GM21786 (cell line): ENCODE data around the gene PRRX2.

ENCODE experiments used
- ATAC-seq: cut with Tn5 transposase; IDR thresholded peaks from one replicate; pipeline ENCODE4 v1.9.1; 2021; ENCODE audit not compliant: unreplicated experiment

PRRX2 gene

DNA sequence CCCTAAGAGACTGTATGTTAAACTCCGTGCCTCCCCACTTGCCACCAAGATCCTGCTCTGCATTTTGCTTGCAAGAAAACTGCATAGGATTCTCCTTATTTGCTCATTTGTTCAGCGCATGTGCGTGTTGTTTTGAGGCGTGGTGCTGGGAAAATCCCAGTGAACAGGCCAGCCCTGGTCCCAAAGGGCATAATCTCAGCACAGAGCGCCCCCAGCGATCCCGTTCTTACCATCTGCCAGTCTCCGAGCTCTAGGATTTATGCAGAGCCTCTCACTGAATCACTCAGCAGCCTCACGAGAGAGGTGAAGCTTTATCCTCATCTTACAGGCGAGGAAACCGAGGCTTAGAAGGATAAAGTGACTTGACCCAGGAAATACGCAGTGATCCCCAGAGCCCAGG, 11.5 kb downstream of the PRRX2 start:
- no peak for ATAC-seq

DNA sequence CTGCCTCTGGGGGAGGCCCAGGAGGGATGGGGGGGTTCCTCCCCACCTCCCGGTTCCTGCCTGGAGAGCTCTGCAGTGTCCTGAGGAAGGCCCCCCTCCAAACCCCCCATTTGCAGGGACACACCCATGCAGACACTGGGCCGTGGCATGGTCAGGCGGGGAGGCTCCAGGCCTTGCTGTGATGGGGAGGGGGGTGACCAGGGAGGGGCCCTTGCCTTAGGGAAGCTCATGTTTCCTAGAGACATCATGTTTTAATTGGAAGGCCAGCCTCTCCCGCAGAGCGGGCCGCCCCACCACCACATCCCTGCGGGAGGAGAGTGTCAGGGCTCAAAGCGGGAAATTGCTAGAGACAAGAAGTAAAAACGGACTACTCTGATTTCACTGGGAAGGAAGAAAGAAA, 12.0 kb downstream of the PRRX2 start:
- no peak for ATAC-seq

DNA sequence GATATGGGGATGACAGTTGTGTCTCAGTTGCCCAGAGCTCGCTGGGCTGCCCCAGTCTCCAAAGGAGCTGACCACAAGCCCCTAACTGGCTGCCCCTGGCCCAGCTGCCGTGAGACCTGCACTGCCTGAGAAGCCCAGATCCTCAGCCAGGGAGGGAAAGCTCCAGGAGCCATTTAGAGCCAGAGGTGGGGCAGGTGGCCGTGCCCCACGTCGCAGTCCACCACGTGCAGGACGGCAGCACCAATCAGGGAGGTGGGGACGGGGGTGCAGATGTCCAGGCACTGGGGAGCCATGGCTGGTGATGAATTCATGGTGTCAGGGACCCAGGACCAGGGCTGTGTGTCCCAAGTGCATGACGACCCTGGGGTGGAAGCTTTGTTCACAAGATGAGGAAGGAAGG, 13.4 kb downstream of the PRRX2 start:
- no peak for ATAC-seq

DNA sequence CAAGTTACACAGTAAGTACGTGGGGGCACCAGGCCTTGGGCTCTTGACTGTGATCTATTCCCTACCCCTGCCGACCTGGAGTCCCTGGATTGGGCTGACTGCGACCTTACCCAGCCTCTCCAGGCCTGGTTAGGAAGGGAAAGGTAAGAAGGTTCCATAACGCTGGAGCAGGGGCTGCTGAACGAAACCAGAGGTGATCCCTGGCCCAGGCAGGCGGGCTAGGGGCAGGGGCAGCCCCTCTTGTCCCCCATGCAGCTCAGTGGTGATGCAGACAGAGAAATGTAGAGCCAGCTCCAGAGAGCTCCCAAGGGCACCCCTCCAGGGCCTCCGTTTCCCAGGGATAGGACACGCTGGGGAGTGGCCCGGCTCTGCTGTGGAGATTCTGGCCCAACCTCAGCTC, 14.1 kb downstream of the PRRX2 start:
- ATAC-seq: no peak

DNA sequence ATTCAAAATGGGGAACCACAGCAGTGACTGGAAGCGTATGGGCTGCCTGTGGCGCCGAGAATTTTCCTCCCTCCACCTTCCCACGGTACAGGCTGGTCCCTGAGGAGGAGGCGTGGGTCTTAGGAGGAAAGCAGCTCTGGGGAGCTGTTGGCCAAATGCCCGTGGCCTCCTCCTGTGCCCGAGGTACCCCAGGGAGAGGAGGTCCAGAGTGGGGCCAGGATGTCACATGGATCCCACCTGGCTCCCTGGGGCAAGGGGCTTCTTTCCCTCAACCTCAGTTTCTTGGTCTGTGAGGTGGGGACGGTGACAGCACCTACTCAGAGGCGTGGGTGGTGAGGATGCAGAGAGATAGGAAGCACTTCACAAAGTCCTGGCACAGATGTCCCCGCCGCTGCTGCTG, 16.5 kb downstream of the PRRX2 start:
- ATAC-seq: no peak

DNA sequence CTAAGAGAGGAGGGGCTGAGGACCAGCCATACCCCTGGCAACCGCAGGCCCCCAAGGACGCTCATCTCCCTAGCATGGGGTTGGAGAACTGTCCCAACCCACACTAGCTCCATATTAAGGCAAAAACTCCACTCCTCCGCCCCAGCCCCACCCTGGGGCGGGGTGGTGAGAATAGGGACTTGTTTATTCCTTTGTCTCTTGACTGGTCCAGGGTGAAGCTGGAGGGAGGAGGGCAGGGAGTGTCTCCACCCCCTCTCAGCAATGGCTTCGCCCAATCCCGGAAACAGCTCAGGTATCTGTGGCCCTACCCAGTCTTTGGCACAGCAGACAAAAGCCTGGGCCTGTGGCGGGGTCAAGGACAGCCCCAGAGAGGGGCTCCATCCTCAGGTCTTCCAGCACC, 16.9 kb downstream of the PRRX2 start:
- ATAC-seq: no peak

DNA sequence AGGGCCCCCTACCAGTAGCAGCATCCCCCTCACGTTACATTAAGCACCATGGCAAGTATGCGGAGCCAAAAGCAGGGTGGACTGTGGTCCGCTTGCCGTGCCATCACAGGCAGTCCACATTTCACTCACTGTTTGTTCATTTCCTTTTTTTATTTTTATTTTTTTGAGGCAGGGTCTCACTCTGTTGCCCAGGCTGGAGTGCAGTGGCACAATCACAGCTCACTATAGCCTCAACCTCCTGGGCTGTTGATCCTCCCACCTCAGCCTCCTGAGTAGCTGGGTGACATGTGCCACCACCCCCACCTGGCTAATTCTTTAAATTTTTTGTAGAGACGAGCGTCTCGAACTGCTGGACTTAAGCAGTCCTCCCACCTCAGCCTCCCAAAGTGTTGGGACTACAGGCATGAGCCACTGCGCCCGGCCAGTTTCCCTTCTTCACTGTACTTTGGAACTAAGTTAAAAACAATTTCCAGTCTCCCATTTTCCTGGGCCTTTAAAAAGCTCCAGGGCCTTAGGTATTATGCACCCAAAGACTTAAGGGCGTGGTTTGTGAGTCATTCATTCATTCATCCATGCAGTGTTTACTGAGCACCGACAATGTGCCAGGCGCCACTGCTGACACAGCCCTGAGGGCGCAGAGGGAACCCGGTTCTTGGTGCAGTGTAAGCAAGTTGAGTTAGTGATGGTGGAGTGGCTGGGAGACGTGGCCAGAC, 19.9 kb downstream of the PRRX2 start:
- no peak for ATAC-seq

DNA sequence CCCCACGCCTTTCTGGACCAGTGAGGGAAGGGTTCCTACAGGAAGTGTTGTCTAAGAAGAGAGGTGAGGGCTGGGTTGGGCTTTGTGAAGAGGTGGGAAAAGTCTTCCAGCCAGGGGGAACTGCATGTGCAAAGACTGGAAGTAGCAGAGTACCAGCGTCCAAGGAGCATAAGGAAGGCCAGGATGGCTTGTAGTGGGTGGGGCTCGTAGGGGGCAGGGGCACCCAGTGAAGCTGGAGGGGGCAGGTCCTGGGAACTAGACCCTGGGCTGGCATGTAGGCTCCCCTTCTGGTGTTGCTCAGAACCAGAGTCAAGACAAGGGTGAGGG, 20.4 kb downstream of the PRRX2 start:
- ATAC-seq: no peak

DNA sequence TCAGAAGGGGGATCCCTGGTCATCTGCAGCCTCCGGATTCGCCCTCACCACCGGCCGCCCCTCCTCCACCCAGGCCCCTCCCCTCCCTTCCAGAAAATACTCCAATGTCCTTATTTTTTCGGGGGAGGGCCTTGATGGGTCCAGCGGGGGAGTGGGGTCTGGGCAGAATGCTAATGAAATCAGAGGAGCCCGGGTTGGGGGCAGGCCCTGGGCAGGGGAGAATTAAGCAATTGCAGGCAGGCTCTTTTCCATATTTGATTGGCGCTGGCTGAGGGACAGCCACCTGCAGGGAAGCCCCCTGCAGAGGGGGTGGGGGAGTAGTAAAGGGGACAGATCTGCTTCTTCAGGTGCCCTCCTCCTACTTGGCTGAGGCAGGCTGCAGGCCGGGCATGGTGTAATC, 21.3 kb downstream of the PRRX2 start:
- ATAC-seq: no peak

DNA sequence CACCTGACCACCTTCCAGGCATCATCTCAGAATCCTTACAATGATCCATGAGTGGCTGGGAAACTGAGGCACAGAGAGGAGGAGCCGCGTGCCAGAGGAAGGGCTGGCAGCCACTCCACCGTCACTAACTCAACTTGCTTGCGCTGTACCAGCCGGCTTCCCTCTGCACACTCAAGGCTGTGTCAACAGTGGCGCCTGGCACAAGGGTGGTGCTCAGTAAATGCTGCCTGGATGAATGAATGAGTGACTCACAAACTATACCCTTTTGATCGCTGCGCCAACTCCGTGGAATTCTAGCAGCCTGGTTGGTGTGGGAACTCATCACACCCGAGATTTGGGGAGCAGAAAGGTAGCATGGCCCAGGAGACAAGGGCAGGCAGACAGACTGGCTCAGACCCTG, 21.9 kb downstream of the PRRX2 start:
- ATAC-seq: no peak

DNA sequence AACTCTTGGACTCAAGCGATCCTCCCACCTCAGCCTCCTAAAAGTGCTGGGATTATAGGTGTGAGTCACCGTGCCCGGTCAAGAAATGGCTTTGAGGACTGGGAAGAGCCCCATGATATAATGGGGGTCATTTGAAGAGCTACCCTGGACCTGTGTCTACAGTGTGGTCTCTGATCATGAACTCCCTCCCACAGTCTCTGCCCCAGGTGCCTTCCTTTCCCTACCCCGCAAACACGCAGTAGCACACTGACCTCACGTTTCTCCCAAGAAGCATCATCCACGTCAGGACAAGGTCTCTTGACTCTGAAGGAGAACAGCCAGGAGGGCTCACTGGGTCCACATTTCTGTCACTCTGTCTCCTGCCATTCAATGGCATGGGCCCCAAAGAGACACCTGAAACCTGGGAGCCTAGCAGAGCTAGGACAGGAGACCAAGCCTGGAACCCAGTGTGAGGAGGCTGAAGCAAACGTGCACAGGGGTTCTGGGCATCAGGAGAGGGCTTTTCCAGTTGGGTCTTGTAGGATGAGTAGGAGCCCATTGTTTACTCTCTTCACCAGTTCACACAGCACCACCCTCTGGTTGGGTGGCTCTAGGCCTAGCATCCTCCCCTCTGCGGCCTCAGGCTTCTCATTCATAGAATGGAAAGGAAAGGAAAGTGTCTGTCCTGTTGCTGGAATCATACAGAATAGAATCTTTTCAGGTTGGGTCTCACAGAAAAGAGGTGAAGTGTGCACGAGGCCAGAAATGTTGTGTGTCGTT, 23.0 kb downstream of the PRRX2 start:
- ATAC-seq: no peak

DNA sequence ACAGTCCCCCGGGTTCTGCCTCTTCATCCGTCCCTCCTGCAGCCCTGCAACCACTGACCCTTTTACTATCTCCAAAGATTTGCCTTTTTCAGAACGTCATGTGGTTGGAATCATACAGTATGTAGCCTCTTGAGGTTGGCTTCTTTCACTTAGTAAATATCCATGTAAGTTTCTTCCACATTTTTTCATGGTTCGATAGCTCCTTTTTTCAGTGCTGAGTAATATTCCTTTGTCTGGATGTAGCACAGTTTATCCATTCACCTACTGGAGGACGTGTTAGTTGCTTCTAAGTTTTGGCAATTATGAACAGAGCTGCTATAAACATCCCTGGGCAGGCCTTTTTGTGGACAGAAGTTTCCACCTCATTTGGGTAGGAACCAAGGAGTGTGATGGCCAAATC, 27.1 kb downstream of the PRRX2 start:
- no peak for ATAC-seq

DNA sequence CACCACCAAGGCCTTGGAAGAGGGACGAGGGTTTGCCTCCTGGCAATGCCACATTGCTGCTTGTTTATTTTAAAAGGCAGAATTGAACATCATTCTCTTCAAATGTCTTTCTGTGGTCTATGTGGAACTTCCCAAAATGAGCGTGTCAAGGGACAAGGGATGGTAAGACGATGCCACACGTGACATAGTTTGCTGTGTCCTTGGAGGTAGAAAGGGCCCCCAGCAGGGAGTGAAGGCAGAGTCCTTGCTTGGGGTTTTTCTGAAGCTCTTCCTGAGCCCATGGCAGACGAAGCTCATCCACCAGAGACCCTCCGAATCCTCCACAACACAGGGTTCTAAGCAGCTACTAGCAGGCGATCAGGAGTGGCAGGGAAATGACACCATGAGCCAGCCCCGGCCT, 28.3 kb downstream of the PRRX2 start:
- no peak for ATAC-seq

DNA sequence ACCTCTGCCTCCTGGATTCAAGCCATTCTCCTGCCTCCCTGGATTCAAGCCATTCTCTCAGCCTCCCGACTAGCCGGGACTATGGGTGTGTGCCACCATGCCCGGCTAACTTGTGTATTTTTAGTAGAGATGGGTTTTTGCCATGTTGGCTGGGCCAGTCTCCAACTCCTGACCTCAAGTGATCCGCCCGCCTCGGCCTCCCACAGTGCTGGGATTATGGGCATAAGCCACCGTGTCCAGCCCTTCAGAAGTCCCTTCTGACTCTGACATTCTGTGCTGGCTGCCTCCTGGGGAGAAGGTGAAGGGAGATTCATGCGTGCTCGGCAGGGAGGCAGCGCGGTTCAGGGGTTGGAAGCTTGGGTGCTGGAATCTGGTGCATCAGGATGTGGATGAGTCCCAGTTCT, 28.8 kb downstream of the PRRX2 start:
- ATAC-seq: no peak

DNA sequence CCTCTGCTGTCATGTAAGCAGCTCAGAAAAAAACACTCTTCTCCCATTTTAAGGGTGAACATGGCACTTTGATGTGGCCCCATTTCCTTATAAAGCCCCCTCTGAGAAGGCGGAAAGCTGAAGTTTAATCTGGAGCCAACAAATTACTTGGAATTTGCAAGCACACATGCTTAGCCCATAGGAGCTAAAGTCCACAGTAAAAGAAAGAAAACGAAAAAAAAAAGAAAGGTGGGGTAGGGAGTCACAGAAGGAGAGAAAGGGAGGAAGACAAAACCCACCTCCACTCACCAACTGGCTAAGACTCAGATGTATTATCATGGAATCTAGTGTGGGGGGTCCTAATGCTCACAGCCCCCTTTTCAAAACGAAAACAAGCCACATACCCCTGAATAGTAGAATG, 30.4 kb downstream of the PRRX2 start:
- ATAC-seq: no peak

DNA sequence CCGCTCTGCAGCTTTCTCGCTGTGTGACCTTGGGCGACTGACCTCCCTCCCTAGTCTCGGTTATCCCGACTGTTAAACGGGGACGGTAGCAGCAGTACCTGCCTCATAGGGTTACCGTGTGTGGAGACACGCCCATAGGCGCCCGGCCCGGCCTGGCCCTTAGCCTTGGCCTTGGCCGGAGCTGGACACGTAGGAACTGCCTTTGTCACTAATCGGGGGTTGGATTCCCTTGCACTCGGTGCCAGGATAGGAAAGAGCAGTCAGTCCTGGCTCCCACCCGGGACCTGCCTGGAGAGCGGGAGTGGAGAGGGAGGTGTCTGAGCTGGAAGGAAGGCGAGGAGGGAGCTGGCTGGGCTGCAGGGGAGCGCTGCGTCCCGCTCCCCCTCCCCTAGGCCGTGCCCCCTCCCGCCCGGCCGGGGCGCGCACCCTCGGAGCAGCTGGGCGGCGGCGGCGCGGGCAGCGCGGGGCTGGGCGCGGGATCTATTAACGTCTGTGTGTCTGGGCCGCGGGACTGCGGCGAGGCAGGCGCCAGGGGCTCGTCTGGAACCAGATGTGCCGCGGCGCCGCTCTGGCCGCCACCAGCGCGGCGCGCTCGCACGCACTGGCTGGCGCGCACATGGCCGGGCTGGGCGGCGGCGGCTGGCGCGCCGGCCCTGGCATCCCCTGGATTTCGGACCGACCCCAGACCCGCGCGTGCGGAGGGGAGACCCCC, 31.7 kb downstream of the PRRX2 start:
- ATAC-seq: no peak

DNA sequence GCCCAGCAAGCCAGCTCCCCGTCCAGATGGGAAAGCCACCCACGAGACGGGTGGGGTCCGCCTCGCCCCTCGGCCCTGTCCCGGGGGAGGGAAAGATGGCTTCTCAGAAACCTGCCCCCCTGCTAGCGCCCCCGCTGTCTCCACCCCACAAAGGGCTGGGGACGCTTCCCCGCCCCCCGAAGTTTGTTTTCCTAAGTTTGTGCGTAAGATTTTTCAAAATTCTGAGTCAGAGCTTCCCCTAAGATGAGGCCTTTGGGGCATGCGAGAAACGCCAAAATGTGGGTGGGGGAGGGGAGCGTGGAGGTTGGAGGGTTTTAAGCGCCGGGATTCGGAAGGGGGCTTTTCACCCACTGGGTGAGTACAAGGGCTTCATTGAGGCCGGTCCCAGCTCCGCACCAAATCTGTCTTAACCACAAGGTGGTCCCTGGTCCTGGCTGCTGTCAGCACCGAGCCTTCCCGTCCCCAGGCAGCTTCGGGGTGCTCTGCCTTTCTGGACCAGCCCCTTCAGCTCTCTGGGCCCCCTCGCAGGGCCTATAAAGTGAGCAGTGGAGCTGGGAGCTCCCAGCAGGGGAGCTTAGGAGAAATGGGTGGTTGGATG, 32.3 kb downstream of the PRRX2 start:
- no peak for ATAC-seq

DNA sequence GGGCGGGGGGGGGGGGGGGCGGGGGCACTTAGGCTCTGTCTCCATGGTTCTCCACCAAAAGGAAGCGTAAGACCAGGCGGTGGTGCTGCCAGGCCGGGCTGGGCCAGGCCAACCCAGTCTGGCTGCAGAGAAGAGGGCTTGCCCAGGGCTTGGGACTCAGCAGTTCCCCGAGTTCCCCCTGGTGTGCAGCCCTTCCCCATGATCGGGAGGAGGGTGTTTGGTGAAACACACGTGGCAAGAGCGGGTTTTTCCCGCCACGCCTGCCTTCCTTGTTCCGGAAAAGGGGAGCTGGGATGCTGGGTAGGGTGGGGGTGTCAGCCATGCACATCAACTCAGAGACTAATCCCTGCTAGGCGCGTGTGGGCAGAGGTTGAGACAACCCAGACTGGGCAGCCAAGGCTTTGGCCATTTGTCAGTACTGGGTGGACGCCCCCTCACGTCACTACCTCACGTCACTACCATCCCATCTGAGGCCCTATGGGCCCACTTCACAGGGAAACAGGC, 32.9 kb downstream of the PRRX2 start:
- ATAC-seq: no peak

DNA sequence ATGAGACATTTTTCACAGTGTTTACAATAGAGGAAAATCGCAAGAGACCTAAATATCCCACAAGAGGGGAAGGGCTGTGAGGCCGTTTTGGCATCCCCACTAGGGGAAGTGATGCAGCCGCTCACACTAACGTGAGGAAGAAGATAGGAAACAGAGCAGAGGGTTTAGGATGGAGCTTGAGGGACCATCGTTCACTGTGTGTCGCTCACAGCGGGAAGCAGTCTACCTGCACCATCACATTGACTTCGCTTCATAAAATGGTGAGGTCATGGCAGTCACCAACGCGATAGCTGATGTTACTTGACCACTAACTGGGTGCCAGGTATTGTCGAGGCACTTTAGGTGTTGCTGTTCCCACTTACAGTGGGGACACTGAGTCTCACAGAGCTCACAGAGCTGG, 35.6 kb downstream of the PRRX2 start:
- ATAC-seq: no peak

DNA sequence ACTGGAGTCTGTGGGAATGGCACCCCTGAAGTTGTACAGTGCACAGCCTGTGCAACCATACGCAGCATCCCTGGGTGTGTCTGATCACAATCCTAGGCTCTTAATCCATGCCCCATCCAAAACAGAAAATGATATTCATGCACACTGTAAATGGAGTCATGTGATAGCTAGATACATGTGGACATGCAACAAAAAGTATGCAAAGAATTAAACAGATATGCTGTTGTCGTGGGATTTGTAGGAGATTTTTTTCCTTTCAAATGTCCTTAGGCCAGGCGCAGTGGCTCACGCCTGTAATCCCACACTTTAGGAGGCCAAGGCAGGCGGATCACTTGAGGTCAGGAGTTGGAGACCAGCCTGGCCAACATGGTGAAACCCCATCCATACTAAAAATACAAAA, 36.1 kb downstream of the PRRX2 start:
- no peak for ATAC-seq

DNA sequence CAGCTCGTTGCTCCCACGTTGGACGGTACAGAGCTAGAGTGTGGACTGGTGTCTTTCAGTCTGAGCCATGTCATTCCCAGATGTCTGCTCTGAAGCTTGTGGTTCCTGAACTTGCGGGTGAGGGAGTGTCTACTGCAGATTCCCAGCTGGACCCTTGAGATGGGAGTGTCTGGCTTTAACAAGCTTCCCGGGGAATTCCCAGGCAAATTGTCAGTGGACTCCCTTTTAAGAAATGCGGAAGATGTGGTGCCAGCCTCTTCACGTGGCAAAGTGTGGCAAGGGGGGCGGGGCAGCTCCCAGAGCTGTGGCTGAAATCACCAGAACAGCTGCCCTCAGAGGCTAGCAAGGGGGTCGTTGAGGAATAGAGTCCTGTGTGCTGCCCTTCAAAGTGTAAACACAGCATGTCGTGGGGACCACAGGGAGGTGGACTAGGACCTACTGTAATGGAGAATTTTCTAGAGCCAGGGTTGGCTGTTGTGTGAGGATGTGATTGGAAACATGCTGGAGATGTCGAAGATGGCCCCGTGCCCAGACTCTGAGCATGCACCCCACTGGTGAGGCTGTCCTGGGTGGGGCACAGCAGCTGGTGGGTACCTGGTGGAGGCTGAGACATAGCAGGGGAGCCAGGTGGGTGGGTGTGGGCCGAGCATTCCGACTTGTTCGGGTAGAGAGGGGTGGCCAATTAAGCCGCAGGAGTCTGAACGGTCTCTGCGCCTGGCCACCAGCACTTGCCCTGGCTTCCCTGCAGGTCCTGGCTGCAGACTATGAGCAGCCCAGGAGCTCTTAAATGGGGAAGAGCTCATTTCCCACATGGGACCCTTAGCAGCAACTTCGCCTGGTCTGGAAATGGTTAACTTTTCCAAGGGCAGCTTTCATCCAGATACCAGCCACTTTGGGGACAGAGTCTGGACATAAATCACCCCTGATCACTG, 37.4 kb downstream of the PRRX2 start:
- no peak for ATAC-seq
